Measurements from ENCODE around the gene KCNJ16.

Gene KCNJ16

GRCh38 chr17:70098030-70098429, 23.0 kb downstream of the KCNJ16 start:
- DNase-seq (ENCODE audit: extremely low read depth, low read depth): no peak

GRCh38 chr17:70099294-70099693, 24.3 kb downstream of the KCNJ16 start:
- TF ChIP-seq CTCF (IDR thresholded peaks at IDR 0.05; ENCODE audit: low read depth, low read length): no peak
- DNase-seq (ENCODE audit: extremely low read depth, low read depth): no peak

More at GRCh38 chr17:70098030-70098429, 23.0 kb downstream of the KCNJ16 start:
- TF ChIP-seq CTCF (IDR thresholded peaks at IDR 0.05; ENCODE audit: low read depth, low read length): no peak

- TF ChIP-seq CTCF (IDR thresholded peaks at IDR 0.05; ENCODE audit: low read depth, low read length): no peak
- DNase-seq (ENCODE audit: extremely low read depth, low read depth): no peak
These were observed 24.9 kb downstream of the KCNJ16 start for GRCh38 chr17:70099884-70100283.

GRCh38 chr17:70100983-70101382, 26.0 kb downstream of the KCNJ16 start:
- TF ChIP-seq CTCF (IDR thresholded peaks at IDR 0.05; ENCODE audit: low read depth, low read length): peak; percentile 20
- DNase-seq (ENCODE audit: extremely low read depth, low read depth): no peak

GRCh38 chr17:70102531-70102930, 27.5 kb downstream of the KCNJ16 start:
- no peak for TF ChIP-seq CTCF (IDR thresholded peaks at IDR 0.05; ENCODE audit: low read depth, low read length)
- no peak for DNase-seq (ENCODE audit: extremely low read depth, low read depth)

- TF ChIP-seq CTCF (IDR thresholded peaks at IDR 0.05; ENCODE audit: low read depth, low read length): no peak
- no peak for DNase-seq (ENCODE audit: extremely low read depth, low read depth)
These were observed 29.9 kb downstream of the KCNJ16 start for GRCh38 chr17:70104791-70105523.

GRCh38 chr17:70105641-70106040, 30.6 kb downstream of the KCNJ16 start:
- TF ChIP-seq CTCF (IDR thresholded peaks at IDR 0.05; ENCODE audit: low read depth, low read length): no peak
- DNase-seq (ENCODE audit: extremely low read depth, low read depth): no peak

Data from AG09319 (cell line).